Measurements from ENCODE around the gene GIGYF2.
"Not testable (repeated sequence)": the region's sequence is repeated elsewhere in the genome, so short reads cannot be mapped to it uniquely, and the experiment has no call there.

Gene GIGYF2

DNA sequence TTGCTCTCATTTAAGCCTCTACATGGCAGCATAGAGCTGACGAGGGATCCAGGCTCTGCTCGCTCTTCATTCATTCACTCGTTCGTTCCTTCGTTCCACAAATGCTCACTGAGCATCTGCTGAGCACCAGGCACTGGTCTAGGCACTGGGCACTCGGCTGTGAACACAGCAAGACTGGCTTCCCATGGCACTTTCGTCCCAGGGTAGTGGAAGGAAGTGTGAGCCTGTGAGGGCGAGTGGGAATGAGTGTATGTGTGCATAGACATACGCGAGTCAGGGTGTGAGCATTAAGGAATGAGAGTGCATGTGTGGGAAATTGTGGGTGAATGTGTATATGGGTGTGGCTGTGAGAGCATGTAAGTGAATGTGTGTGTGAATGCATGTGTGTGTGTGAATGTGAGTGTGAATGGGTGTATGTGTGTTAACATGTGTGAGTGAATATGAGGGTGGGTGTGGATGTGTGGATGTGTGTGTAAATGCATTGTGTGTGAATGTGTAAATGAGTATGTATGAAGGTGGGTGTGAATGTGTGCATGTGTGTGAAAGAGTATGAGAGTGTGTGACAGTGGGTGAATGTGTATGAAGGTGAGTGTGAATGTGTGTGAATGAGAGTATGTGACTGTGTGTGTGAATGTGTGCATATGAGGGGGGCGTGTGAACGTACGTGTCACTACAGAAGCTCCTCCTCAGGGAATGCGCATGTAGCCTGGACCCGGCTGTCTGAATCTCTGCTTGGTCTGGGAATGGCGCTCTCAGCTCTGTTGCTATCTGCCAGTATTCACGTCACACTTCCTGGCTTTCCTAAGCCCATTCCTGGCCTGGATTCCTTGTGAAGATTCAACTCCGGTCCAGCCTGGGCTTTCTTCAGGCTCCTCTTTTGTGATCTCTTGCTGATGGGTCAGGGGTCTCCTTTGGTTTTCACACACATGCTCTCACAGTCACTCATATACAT is 201.7 kb downstream of the GIGYF2 start:
- no peak for DNase-seq

DNA sequence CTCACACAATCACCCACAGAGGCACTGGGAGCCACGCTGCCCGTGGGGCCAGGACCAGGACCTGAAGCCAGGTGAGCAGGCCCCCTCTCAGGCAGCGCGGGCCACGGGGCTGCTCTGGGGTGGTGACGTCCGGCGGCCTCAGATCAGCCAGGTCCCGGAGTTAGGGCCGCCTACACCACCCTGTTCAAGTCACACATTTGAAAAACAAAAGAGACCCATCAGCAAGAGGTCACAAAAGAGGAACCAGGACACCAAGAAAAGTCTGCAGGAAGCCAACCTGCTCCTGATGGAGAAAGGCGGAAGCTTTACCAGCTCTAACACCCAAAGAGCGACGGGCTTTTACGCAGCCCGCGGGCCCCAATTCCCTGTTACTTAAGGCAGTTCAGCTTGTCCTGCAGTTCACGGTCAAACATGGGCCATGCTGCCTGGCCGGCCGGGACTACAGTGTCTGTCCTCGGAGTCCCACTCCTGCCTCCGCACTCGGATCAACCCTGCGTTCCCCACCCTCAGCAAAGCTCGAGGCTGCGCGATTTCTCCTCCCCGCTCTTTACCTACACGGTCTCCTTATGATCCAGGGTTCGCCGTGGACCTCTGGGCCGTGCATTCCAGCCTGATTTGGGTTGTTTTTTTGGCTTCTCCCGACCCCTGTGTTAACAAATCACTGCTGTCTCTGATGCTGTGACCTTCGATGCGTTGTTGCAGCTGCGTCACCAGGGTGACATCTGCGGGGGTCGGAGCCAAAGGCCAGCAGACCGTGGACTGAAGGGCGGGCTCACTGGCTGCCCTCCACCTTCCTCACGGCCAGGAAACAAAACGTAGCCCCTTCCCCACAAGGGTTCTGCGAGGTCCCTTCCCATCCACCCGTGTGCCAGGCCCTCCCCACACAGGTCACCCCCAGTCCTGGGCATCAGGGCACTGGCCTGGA is 203.9 kb downstream of the GIGYF2 start:
- no peak for DNase-seq

DNA sequence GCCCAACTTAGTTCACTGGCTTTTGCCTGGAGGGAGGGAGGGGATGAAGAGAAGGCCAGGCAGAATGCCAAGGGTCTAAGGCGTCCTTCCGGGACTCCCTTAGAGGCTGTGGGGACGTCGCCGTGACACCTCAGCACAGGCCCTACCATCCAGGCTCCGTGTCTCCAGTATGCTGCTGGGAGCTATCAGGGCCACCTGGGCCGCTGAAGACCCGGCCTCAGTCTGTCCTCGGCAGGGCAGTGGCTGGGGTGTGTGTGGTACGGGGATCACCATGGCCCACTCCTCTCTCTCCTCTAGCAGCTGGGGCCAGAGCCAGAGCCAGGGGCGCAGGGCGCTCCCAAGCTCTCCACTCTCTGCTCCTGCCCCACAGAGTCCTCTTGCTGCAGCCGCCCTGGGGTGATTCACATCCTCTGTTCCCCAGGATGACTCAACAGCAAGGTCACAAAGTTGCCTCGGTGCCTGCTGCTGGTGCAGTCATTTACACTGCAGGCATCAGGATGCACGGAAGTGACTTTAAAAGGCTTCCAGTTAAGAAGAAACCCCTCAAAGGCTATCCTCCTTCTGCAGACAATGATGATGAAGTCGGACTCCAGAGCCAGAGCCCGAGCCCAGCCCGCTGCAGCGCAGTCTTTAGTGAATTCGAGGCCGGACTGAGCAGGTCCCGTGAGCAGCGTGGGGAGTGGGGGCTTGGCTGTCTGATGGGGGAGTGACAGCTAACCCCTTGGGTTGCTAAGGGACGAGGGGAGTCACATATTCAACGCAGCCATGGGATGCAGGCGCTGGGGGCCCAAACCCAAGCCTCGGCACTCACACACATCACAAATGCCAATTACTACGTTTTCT is 204.8 kb downstream of the GIGYF2 start:
- DNase-seq = no peak

DNA sequence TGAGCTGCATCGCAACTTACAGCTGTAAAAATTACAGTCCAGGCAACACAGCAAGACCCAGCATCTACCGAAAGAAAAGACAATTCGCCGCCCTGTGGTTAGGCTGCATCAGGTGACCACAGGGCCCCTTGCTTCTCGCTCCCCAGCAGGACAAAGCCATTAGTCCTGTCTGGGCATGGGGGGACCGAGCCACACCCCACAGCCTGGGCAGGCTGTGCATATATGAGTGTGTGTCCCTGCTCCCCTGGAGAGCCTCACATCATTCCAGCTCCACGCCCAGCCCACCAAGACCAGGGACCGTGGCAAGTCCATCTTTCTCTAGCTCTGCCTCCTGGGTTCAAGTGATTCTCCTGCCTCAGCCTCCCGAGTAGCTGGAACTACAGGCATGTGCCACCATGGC is 206.9 kb downstream of the GIGYF2 start:
- DNase-seq = no peak

DNA sequence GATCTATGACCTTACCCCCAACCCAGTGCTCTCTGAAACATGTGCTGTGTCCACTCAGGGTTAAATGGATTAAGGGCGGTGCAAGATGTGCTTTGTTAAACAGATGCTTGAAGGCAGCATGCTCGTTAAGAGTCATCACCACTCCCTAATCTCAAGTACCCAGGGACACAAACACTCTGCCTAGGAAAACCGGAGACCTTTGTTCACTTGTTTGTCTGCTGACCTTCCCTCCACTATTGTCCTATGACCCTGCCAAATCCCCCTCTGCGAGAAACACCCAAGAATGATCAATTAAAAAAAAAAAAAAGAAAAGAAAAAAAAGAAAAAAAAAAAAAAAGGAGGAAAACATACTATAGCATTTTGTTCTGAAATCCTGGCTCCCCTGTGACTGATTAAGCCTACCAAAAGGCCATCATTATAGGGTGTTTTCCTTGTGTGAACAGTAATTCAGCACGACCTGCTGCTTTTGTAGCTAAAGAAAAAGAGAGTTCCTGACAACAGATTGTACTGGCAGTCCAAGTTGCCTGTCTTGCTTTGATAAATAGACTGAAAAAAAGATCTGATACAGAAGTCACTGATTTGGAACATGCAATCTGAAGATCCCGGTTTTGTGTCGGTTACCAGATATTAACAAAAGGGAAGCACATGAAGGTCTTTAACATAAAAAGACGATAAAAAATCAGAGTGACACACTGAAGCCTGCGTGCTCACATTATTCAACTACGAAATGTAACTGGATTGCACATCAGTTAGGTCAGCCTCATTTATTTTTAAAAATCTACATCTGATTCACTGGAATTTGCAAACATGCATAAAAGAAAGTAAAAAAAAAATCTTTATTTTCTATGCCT is 210.0 kb downstream of the GIGYF2 start:
- DNase-seq = not testable (repeated sequence)

DNA sequence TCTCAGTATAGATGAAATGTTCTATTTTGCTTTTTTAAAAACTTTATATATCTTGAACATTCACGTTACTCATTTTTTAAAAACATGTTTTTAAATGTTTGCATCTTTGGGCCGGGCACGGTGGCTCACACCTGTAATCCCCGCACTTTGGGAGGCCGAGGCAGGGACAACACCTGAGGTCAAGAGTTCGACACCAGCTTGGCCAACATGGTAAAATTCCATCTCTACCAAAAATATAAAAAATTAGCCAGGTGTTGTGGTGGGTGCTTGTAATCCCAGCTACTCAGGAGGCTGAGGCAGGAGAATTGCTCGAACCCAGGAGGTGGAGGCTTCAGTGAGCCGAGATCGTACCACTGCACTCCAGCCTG is 210.6 kb downstream of the GIGYF2 start:
- DNase-seq = not testable (repeated sequence)

DNA sequence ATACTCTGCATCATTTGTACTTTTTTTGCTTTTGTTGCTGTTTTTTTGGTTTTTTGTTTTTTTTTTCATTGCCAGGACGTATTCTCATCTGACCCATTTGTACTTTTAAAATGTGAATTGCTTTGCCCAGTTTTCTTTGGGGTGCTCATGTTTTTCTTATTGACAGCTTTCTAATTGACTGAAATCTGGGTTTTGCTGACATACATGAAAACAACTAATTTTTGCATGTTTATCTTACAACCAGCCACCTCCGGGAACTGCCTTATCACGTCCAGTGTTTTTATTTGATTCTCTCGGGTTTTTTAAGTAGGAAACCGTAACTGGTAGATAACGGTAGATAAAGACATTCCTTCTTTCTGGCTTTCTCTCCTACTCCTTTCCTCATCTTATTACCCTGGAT is 211.6 kb downstream of the GIGYF2 start:
- no peak for DNase-seq

Data from cortex of kidney (tissue), 1 donor.